Mucosa of descending colon (tissue), 3 donors: ENCODE measurements around the gene BICRAL. TPM values are rescaled to one million over a fixed set of nuclear protein-coding genes. Genes with fewer than 3 reads are reported as not detected.
"Not testable (repeated sequence)": the region's sequence is repeated elsewhere in the genome, so short reads cannot be mapped to it uniquely, and the experiment has no call there.

ENCODE experiments used
- ATAC-seq: fragments of 200-7000 bp; cut with Tn5 transposase; one replicate; pipeline ENCODE4 v1.9.1; 2020; ENCODE audit warnings: mild to moderate bottlenecking, moderate library complexity
- DNase-seq, 3 donors: peaks; one replicate each; pipeline ENCODE4 v3.0.0-alpha.2; 2020
- H3K36me3 ChIP-seq: fragments of 200-600 bp; one replicate; pipeline ENCODE4 v1.8.0; 2021; ENCODE audit warnings: low read depth, mild to moderate bottlenecking
- H3K4me1 ChIP-seq: fragments of 200-600 bp; one replicate; pipeline ENCODE4 v1.8.0; 2021; ENCODE audit warnings: low read depth, mild to moderate bottlenecking
- H3K4me3 ChIP-seq: fragments of 200-600 bp; one replicate; pipeline ENCODE4 v1.8.0; 2021; ENCODE audit warnings: mild to moderate bottlenecking
- H3K9me3 ChIP-seq: fragments of 200-600 bp; one replicate; pipeline ENCODE4 v1.8.0; 2021; ENCODE audit warnings: mild to moderate bottlenecking
- intact Hi-C, 2 donors: fragments of 100-400 bp; cut with DNase I in 1 of 2; cut with micrococcal nuclease in 1 of 2; formaldehyde crosslinking; loops; one replicate each; pipeline versions ENCODE4 v1.11.0 to v1.11.1; 2022; cut with DNase I, micrococcal nuclease
- long read RNA-seq, 2 donors: library from polyadenylated mRNA; unstranded; transcript quantifications; one replicate each; pipeline ENCODE4 v2.0.0, GENCODE V29; 2019 to 2021
- total RNA-seq, 3 donors: library from RNA; stranded (reverse); fragmentation: NEBNext Ultra II Directional in 2 of 3; extraction: Animal tissue kit (Norgen Biotek cat#: 25700) in 2 of 3; gene quantifications; one replicate each; pipeline versions ENCODE4 v1.2.1 to v1.2.4, GENCODE V29; 2021 to 2023
- TF ChIP-seq, protein P1 (sequence below): fragments of 200-600 bp; IDR thresholded peaks from one replicate; pipeline ENCODE4 v1.8.0; 2022; ENCODE audit warnings: antibody characterized with exemption, mild to moderate bottlenecking
- donor health status: DM: no; HTN: no; CAD: no; lungs with moderate emphysema.
- donor health status: DM: no; HTN: no; CAD: no.
- donor health status: DM: no; HTN: yes; CAD: no.

BICRAL gene, protein sequence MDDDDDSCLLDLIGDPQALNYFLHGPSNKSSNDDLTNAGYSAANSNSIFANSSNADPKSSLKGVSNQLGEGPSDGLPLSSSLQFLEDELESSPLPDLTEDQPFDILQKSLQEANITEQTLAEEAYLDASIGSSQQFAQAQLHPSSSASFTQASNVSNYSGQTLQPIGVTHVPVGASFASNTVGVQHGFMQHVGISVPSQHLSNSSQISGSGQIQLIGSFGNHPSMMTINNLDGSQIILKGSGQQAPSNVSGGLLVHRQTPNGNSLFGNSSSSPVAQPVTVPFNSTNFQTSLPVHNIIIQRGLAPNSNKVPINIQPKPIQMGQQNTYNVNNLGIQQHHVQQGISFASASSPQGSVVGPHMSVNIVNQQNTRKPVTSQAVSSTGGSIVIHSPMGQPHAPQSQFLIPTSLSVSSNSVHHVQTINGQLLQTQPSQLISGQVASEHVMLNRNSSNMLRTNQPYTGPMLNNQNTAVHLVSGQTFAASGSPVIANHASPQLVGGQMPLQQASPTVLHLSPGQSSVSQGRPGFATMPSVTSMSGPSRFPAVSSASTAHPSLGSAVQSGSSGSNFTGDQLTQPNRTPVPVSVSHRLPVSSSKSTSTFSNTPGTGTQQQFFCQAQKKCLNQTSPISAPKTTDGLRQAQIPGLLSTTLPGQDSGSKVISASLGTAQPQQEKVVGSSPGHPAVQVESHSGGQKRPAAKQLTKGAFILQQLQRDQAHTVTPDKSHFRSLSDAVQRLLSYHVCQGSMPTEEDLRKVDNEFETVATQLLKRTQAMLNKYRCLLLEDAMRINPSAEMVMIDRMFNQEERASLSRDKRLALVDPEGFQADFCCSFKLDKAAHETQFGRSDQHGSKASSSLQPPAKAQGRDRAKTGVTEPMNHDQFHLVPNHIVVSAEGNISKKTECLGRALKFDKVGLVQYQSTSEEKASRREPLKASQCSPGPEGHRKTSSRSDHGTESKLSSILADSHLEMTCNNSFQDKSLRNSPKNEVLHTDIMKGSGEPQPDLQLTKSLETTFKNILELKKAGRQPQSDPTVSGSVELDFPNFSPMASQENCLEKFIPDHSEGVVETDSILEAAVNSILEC
- 10 to 100 TPM; 18.3 to 26.2 (median 23.4) TPM for total RNA-seq
- long read RNA-seq, donor 1, partial matches to known transcripts = 0 of 12 reads
- long read RNA-seq, donor 1, other reads (novel, unspliced or antisense) = 12 of 12 reads
- long read RNA-seq, donor 2, partial matches to known transcripts = 0 of 2 reads
- long read RNA-seq, donor 2, other reads (novel, unspliced or antisense) = 2 of 2 reads

DNA sequence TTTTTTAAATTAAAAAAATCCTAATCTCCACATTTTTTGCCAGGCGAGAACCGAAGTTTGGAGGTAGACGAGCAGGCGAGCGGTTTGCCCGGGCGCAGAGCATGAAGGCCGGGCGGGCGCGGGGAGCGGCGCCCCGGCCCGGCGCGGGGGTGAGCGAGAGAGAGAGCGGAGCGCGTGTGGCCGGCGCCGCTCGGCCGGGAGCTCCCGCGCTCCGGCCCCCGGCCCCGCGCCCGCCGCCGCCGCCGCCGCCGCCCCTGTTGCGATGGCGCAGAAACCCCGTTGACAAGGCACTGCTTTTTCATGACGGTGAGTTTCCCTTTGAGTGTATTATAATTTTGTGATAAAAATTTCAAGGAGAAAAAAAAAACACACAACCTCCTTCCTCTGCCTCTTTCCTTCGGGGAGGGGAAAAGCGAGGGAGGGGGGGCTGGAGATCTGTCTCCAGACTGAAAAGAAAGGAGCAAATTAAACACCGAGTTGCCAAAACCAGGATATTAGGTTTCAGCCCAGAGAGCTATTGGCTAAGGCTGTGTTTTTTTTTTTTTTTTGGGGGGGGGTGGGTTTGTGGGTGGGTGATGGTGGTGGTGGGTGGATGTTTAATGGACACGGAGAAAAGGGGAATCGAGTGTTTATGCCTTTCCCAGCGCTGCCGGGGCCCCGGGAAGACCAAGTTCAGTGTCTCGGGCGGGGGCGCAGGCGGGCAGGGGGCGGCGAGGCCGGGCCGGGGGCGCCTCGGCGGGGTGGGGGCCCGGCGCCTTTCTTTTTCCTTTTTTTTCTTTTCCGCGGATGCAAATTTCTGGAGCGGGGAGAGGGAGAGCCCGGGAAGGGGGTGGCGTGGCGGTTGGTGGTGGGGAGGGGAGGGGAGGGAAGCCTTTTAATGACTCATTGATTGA is at the start of gene BICRAL:
TSS of gene BICRAL (plus strand) at position 257 of the 893 bp plus-strand sequence. CDS start 39,971 bp downstream, outside the sequence.
- ATAC-seq (peak; percentile 34), DNase-seq (peak; percentile 61 to 76 (median 75))
- H3K4me3 ChIP-seq = peak within 1 kb of the TSS; percentile 76
- intact Hi-C loops = loop anchor here (5.0 kb wide), 1 partner anchor 35 kb away; the partner anchor contains the start of gene TBCC (in 2 of the 2)
- TF ChIP-seq, protein P1, sequence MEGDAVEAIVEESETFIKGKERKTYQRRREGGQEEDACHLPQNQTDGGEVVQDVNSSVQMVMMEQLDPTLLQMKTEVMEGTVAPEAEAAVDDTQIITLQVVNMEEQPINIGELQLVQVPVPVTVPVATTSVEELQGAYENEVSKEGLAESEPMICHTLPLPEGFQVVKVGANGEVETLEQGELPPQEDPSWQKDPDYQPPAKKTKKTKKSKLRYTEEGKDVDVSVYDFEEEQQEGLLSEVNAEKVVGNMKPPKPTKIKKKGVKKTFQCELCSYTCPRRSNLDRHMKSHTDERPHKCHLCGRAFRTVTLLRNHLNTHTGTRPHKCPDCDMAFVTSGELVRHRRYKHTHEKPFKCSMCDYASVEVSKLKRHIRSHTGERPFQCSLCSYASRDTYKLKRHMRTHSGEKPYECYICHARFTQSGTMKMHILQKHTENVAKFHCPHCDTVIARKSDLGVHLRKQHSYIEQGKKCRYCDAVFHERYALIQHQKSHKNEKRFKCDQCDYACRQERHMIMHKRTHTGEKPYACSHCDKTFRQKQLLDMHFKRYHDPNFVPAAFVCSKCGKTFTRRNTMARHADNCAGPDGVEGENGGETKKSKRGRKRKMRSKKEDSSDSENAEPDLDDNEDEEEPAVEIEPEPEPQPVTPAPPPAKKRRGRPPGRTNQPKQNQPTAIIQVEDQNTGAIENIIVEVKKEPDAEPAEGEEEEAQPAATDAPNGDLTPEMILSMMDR = no peak
- no peaks in the 10 kb centered on the region for H3K36me3 ChIP-seq
- no peaks in the 10 kb centered on the region for H3K9me3 ChIP-seq
- H3K4me1 ChIP-seq = peaks cover 39% of the 10 kb centered on the region

DNA sequence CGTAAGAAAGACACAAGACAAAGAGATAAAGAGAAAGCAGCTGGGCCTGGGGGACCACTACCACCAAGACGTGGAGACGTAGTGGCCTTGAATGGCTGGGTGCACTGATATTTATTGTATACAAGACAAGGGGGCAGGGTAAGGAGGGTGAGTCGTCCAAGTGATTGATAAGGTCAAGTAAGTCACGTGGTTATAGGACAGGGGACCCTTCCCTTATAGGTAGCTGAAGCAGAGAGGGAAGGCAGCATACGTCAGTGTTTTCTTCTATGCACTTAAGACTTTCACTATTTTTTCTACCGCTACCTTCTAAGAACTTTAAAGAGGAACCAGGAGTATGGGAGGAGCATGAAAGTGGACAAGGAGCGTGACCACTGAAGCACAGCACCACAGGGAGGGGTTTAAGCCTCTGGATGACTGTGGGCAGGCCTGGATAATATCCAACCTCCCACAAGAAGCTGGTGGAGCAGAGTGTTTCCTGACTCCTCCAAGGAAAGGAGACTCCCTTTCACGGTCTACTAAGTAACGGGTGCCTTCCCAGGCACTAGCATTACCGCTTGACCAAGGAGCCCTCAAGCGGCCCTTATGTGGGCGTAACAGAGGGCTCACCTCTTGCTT is 47.9 kb upstream of the BICRAL start:
- DNase-seq, ATAC-seq, intact Hi-C loops, H3K4me1 ChIP-seq, H3K4me3 ChIP-seq, H3K9me3 ChIP-seq, H3K36me3 ChIP-seq: not testable (repeated sequence)

DNA sequence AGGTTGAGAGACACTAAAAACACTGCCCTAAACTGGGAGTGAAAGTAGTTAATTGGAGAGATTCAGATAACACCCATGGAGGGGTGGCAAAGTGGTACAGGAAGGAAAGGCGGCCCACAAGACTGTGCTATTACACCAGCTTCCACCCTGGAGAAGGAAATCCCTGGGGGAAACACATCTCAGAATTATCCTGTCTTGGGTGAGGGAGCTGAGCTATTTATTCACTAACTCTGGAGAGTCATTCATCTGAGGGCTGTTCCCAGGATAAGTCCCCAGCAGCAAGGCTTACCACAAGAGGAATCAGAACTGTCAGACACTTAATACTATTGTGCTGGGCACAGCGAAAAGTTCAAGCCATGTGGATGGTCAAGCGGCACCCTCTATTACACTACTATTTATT is 45.9 kb upstream of the BICRAL start:
- H3K9me3 ChIP-seq = no peaks in the 10 kb centered on the region
- intact Hi-C loops = no loop called here
- H3K4me1 ChIP-seq = no peaks in the 10 kb centered on the region
- no peaks in the 10 kb centered on the region for H3K36me3 ChIP-seq
- no peak for ATAC-seq
- TF ChIP-seq, protein P1 = no peak
- no peak for DNase-seq
- no peak overlapping the region for H3K4me3 ChIP-seq

DNA sequence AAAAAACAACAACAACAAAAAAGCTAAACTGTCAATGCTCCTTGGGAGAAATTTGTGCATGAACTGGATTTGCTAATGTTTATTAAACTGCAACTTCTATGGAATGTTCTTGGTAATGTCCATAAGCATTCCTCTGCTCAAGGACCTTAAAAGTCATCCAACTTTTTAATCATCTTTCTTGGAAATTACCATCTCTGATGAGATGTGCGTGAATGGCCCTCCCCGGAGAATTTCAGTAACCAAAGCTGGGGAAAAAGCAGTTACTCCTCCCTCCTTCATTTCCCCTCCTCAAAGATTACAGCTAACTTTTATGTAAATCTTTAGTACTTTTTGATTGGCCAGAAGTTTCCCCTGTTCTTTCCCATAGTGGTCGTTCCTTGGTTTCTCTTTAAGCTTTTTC is 41.1 kb upstream of the BICRAL start:
- intact Hi-C loops = no loop called here
- Histone ChIP-seq H3K4me1 (peaks cover 11% of the 10 kb centered on the region), H3K36me3 (no peaks in the 10 kb centered on the region), H3K4me3 (no peak overlapping the region), H3K9me3 (no peaks in the 10 kb centered on the region)
- TF ChIP-seq, protein P1 = no peak
- ATAC-seq = no peak
- no peak for DNase-seq
